G401.6 (cell line): ENCODE data around the gene SIL1.

ENCODE experiments used
- FAIRE-seq: peaks from 2 replicates; lab custom pipeline; 2012; peaks lifted over from hg19 to GRCh38; lab: Jason Lieb, UNC

Gene SIL1

GRCh38 chr5:138954257-138955012, 243.7 kb downstream of the SIL1 start:
- FAIRE-seq, result no peak

GRCh38 chr5:138953387-138954256, 244.5 kb downstream of the SIL1 start:
- FAIRE-seq, result no peak

GRCh38 chr5:138952962-138953361, 245.2 kb downstream of the SIL1 start:
- FAIRE-seq, result no peak

GRCh38 chr5:138951986-138952735, 246.0 kb downstream of the SIL1 start:
- no peak for FAIRE-seq

- no peak for FAIRE-seq
These were observed 246.8 kb downstream of the SIL1 start for GRCh38 chr5:138951091-138951985.

GRCh38 chr5:138950421-138951031, 247.6 kb downstream of the SIL1 start:
- no peak for FAIRE-seq

- FAIRE-seq, result no peak
These were observed 248.2 kb downstream of the SIL1 start for GRCh38 chr5:138949988-138950387.

GRCh38 chr5:138949223-138949574, 249.0 kb downstream of the SIL1 start:
- no peak for FAIRE-seq

- FAIRE-seq, result no peak
These were observed 249.5 kb downstream of the SIL1 start for GRCh38 chr5:138948471-138949222.

- no peak for FAIRE-seq
These were observed 250.4 kb downstream of the SIL1 start for GRCh38 chr5:138947780-138948179.

- FAIRE-seq, result no peak
These were observed 251.2 kb downstream of the SIL1 start for GRCh38 chr5:138946831-138947560.

GRCh38 chr5:138946241-138946623, 251.9 kb downstream of the SIL1 start:
- no peak for FAIRE-seq

GRCh38 chr5:138945421-138946240, 252.5 kb downstream of the SIL1 start:
- FAIRE-seq, result no peak

- FAIRE-seq, result no peak
These were observed 253.4 kb downstream of the SIL1 start for GRCh38 chr5:138944527-138945322.

- no peak for FAIRE-seq
These were observed 254.5 kb downstream of the SIL1 start for GRCh38 chr5:138943599-138944173.

- FAIRE-seq, result no peak
These were observed 255.3 kb downstream of the SIL1 start for GRCh38 chr5:138942861-138943260.

- no peak for FAIRE-seq
These were observed 256.1 kb downstream of the SIL1 start for GRCh38 chr5:138942066-138942465.

GRCh38 chr5:138938526-138938925, 259.6 kb downstream of the SIL1 start:
- no peak for FAIRE-seq
